A549 (cell line): ENCODE data around the gene ESYT3. TPM values are rescaled to one million over a fixed set of nuclear protein-coding genes. Genes with fewer than 3 reads are reported as not detected.
A peak's percentile ranks its signal among the peaks of the same experiment; 100 is the strongest.
"Not testable (repeated sequence)": the region's sequence is repeated elsewhere in the genome, so short reads cannot be mapped to it uniquely, and the experiment has no call there.

Source experiments
- ATAC-seq, 2 experiments: fragments of 200-7000 bp in 1 of 2; fragments of >200 bp in 1 of 2; cut with Nextera tagmentation in 1 of 2; cut with Tn5 transposase in 1 of 2; 3 replicates each; pipeline versions ENCODE4 v1.8.0 to v1.9.1; 2018 to 2020; ENCODE audit warnings: mild to moderate bottlenecking in 1 of 2, moderate library complexity in 1 of 2
- CTCF ChIA-PET: fragments of 300-600 bp; sonication (Branson Sonifier 250); formaldehyde crosslinking; extraction: SDS; loops from one replicate; lab custom pipeline; 2021; ENCODE audit warnings: antibody characterized with exemption, inconsistent platforms; lab: Yijun Ruan, JAX
- POLR2A ChIA-PET: fragments of 350-600 bp; formaldehyde crosslinking; extraction: SDS; loops from one replicate; lab custom pipeline; 2021; ENCODE audit warnings: antibody characterized with exemption, inconsistent platforms; lab: Yijun Ruan, JAX
- DNase-seq, 2 experiments: peaks; one replicate each; pipeline versions ENCODE4 v3.0.0 to v3.0.0-alpha.2; 2011 to 2016; ENCODE audit warnings: low read depth in 1 of 2, low spot score in 1 of 2
- FAIRE-seq: peaks from 2 replicates; lab custom pipeline; 2011; peaks lifted over from hg19 to GRCh38; lab: Jason Lieb, UNC
- H3K27ac ChIP-seq, 2 experiments: fragments of >200 bp; sonication (Bioruptor Twin); formaldehyde crosslinking; 3 replicates each; pipeline ENCODE4 v1.5.1; 2016 to 2017
- H3K4me1 ChIP-seq: fragments of >200 bp; sonication (Bioruptor Twin); formaldehyde crosslinking; 3 replicates; pipeline ENCODE4 v1.6.1; 2016
- H3K4me2 ChIP-seq: fragments of >200 bp; sonication (Bioruptor Twin); formaldehyde crosslinking; 3 replicates; pipeline ENCODE4 v1.6.1; 2016
- H3K4me3 ChIP-seq: fragments of >200 bp; sonication (Bioruptor Twin); formaldehyde crosslinking; 3 replicates; pipeline ENCODE4 v1.5.1; 2016
- H3K9me3 ChIP-seq: fragments of >200 bp; sonication (Bioruptor Twin); formaldehyde crosslinking; 3 replicates; pipeline ENCODE4 v1.6.1; 2016
- ATOH8 ChIP-seq: fragments of 250-450 bp; sonication (Bioruptor Pico); IDR thresholded peaks from 2 replicates; pipeline ENCODE4 v1.5.0; 2020; ENCODE audit warnings: low read depth, mild to moderate bottlenecking, moderate library complexity
- BCL3 ChIP-seq: fragments of >200 bp; sonication (Bioruptor Twin); formaldehyde crosslinking; IDR thresholded peaks from 3 replicates; pipeline ENCODE4 v1.6.1; 2016
- CBX2 ChIP-seq: fragments of 200-600 bp; sonication (generic); IDR thresholded peaks from 2 replicates; pipeline ENCODE4 v1.6.1; 2016; ENCODE audit warnings: low read depth, mild to moderate bottlenecking, borderline replicate concordance
- CBX8 ChIP-seq: fragments of 200-600 bp; sonication (generic); IDR thresholded peaks from 2 replicates; pipeline ENCODE4 v1.6.1; 2016
- CEBPB ChIP-seq, 2 experiments: fragments of >200 bp in 1 of 2; sonication (Bioruptor Twin) in 1 of 2; formaldehyde crosslinking in 1 of 2; IDR thresholded peaks; 2 replicates each; pipeline ENCODE4 v1.6.1; 2012 to 2016
- EHF ChIP-seq: fragments of 250-450 bp; sonication (Bioruptor Pico); IDR thresholded peaks from 2 replicates; pipeline ENCODE4 v1.5.0; 2020; ENCODE audit warnings: mild to moderate bottlenecking
- ELK1 ChIP-seq: fragments of 150-350 bp; IDR thresholded peaks from 2 replicates; pipeline ENCODE4 v1.6.1; 2014; ENCODE audit warnings: low read depth, mild to moderate bottlenecking, low read length
- EP300 ChIP-seq, 2 experiments: fragments of >200 bp; sonication (Bioruptor Twin); formaldehyde crosslinking; IDR thresholded peaks; 2 replicates in 1 of 2; 3 replicates in 1 of 2; pipeline ENCODE4 v1.6.1; 2016 to 2017
- FOSL2 ChIP-seq, 2 experiments: fragments of 450-650 bp in 1 of 2; fragments of >200 bp in 1 of 2; sonication (Bioruptor Twin) in 1 of 2; formaldehyde crosslinking; IDR thresholded peaks; 2 replicates each; pipeline versions ENCODE4 v1.5.0 to v1.6.1; 2016 to 2020; ENCODE audit warnings: mild to moderate bottlenecking in 1 of 2, moderate library complexity in 1 of 2
- GATA3 ChIP-seq: IDR thresholded peaks from 2 replicates; pipeline ENCODE4 v1.6.1; 2012; ENCODE audit warnings: borderline replicate concordance
- HES2 ChIP-seq: fragments of >200 bp; sonication (Bioruptor Twin); formaldehyde crosslinking; IDR thresholded peaks from 2 replicates; pipeline ENCODE4 v1.6.1; 2016
- HOXB5 ChIP-seq: fragments of 250-450 bp; sonication (Bioruptor Pico); IDR thresholded peaks from 2 replicates; pipeline ENCODE4 v1.5.0; 2020; ENCODE audit warnings: mild to moderate bottlenecking, moderate library complexity
- JUN ChIP-seq, 2 experiments: fragments of >200 bp; sonication (Bioruptor Twin); formaldehyde crosslinking; IDR thresholded peaks; 2 replicates in 1 of 2; 3 replicates in 1 of 2; pipeline ENCODE4 v1.6.1; 2016 to 2017
- JUNB ChIP-seq: fragments of >200 bp; sonication (Bioruptor Twin); formaldehyde crosslinking; IDR thresholded peaks from 2 replicates; pipeline ENCODE4 v1.6.1; 2016
- MAX ChIP-seq: IDR thresholded peaks from 2 replicates; pipeline ENCODE4 v1.6.1; 2012
- NR3C1 ChIP-seq: fragments of >200 bp; sonication (Bioruptor Twin); formaldehyde crosslinking; IDR thresholded peaks from 3 replicates; pipeline ENCODE4 v1.6.1; 2017
- PHF8 ChIP-seq: fragments of 200-600 bp; sonication (generic); IDR thresholded peaks from 2 replicates; pipeline ENCODE4 v1.6.1; 2016; ENCODE audit warnings: low read depth, mild to moderate bottlenecking, antibody characterized with exemption, moderate library complexity, borderline replicate concordance
- RCOR1 ChIP-seq: fragments of 150-350 bp; IDR thresholded peaks from 2 replicates; pipeline ENCODE4 v1.6.1; 2014; ENCODE audit warnings: antibody characterized with exemption, low read length, low read depth
- RFX5 ChIP-seq: fragments of 450-650 bp; IDR thresholded peaks from 2 replicates; pipeline ENCODE4 v1.7.1; 2014; ENCODE audit warnings: antibody characterized with exemption, mild to moderate bottlenecking, moderate library complexity
- SREBF2 ChIP-seq: fragments of 450-650 bp; IDR thresholded peaks from 2 replicates; pipeline ENCODE4 v1.6.1; 2014; ENCODE audit warnings: mild to moderate bottlenecking, moderate library complexity
- TFCP2L1 ChIP-seq: fragments of 250-450 bp; sonication (Bioruptor Pico); IDR thresholded peaks from 2 replicates; pipeline ENCODE4 v1.5.0; 2021; ENCODE audit warnings: mild to moderate bottlenecking
- TP53 ChIP-seq: fragments of 250-450 bp; sonication (Bioruptor Pico); IDR thresholded peaks from 2 replicates; pipeline ENCODE4 v1.5.0; 2021; ENCODE audit warnings: mild to moderate bottlenecking, moderate library complexity
- ZC3H11A ChIP-seq: fragments of 450-650 bp; IDR thresholded peaks from 2 replicates; pipeline ENCODE4 v1.6.1; 2014; ENCODE audit warnings: antibody characterized with exemption, mild to moderate bottlenecking
- ZNF302 ChIP-seq: fragments of 250-450 bp; sonication (Bioruptor Pico); IDR thresholded peaks from 2 replicates; pipeline ENCODE4 v1.9.0; 2021; ENCODE audit warnings: inconsistent platforms, mild to moderate bottlenecking, moderate library complexity
- WGBS: methylation state at CpG from one replicate; pipeline ENCODE4 v1.1.6; 2017; ENCODE audit errors: missing lambda C conversion rate; 5-methylcytosine and 5-hydroxymethylcytosine counted together
- polyA plus RNA-seq, 4 experiments: library from polyadenylated mRNA; depleted of rRNA in 3 of 4; stranded (reverse); fragments of >200 nt; fragmentation: RNase III in 1 of 4; extraction: RNeasy Plus Mini Kit Qiagen cat#74134 plus additional on column Dnase treatment in 1 of 4; gene quantifications; 2 replicates in 3 of 4; 3 replicates in 1 of 4; pipeline ENCODE4 v1.2.3, GENCODE V29; 2011 to 2017

Gene ESYT3
- polyA plus RNA-seq, 2 of the 4 experiments (the other 2 are of a cell fraction): 0.92 to 1.7 TPM

- DNase-seq (peak; percentile 15 to 54), FAIRE-seq (no peak)
- H3K9me3 ChIP-seq: 0 out of 3 replicates have a peak, but pooled peaks cover 2% of the 10 kb centered on the region
- WGBS: 28% methylated on average over 3 of the region's 3 CpGs
- H3K27ac ChIP-seq: peak overlapping the region; percentile 76 to 88
- peak overlapping the region; percentile 62 for H3K4me2 ChIP-seq
- peaks cover 44% of the 10 kb centered on the region for H3K4me1 ChIP-seq
- TF ChIP-seq JUN (IDR thresholded peaks at IDR 0.05) (peak; percentile 67 to 69; a peak in 2 of 5 replicates), CEBPB (IDR thresholded peaks at IDR 0.05) (peak; percentile 77 to 93), EP300 (IDR thresholded peaks at IDR 0.05) (peak; percentile 63 to 73; a peak in 3 of 5 replicates), JUNB (peak; percentile 94), TFCP2L1 (CRISPR knock-in tag) (no peak), GATA3 (no peak), RFX5 (no peak), HES2 (peak; percentile 69), BCL3 (peak; percentile 60; the same call in 1 of the 3 replicates), TP53 (CRISPR knock-in tag) (no peak), FOSL2 (IDR thresholded peaks at IDR 0.05) (peak; percentile 77), FOSL2 (CRISPR knock-in tag; IDR thresholded peaks at IDR 0.05) (peak; percentile 72)
- TF ChIP-seq, all 56 proteins: peak for 7
- ChIA-PET POLR2A (interaction anchor here (0.7 kb wide), 1 partner anchor 101 kb away, joined by 3 read pairs; the partner anchor contains the start of gene CEP70), CTCF (interaction anchor here (1.8 kb wide), 1 partner anchor 422 kb away, joined by 5 read pairs; no protein-coding TSS in a partner anchor)
- no peak overlapping the region for H3K4me3 ChIP-seq
- ATAC-seq: peak; percentile 88 to 96
These were observed 59.6 kb downstream of the ESYT3 start for GRCh38 chr3:138493804-138494606.

- Histone ChIP-seq H3K9me3 (no peaks in the 10 kb centered on the region), H3K4me1 (peaks cover 44% of the 10 kb centered on the region), H3K27ac (peak overlapping the region; percentile 69 to 73), H3K4me3 (no peak overlapping the region), H3K4me2 (peak overlapping the region; percentile 62)
- TF ChIP-seq JUNB (no peak; the same call in 1 of the 2 replicates), HOXB5 (no peak), JUN (IDR thresholded peaks at IDR 0.05) (no peak; a peak in 1 of 5 replicates), TP53 (CRISPR knock-in tag) (no peak), NR3C1 (no peak), ATOH8 (CRISPR knock-in tag) (no peak), FOSL2 (IDR thresholded peaks at IDR 0.05) (no peak), FOSL2 (CRISPR knock-in tag; IDR thresholded peaks at IDR 0.05) (no peak), SREBF2 (no peak), CBX2 (no peak), ZC3H11A (no peak), RFX5 (no peak), EP300 (IDR thresholded peaks at IDR 0.05) (no peak), ZNF302 (CRISPR knock-in tag) (no peak), RCOR1 (no peak), ELK1 (no peak), MAX (no peak), PHF8 (no peak), GATA3 (no peak), CBX8 (no peak), EHF (CRISPR knock-in tag) (no peak)
- CTCF ChIA-PET: no interaction called here
- POLR2A ChIA-PET: interaction anchor here (0.7 kb wide), 1 partner anchor 100 kb away, joined by 3 read pairs; the partner anchor contains the start of gene CEP70
- no peak for FAIRE-seq
- ATAC-seq: no peak
- DNase-seq: no peak
These were observed 60.2 kb downstream of the ESYT3 start for GRCh38 chr3:138494607-138494929.

GRCh38 chr3:138495638-138496037 is 61.2 kb downstream of the ESYT3 start:
- peak overlapping the region; percentile 69 to 81; a peak in 5 of 6 replicates for H3K27ac ChIP-seq
- POLR2A ChIA-PET, H3K9me3 ChIP-seq, DNase-seq, ATAC-seq, FAIRE-seq, H3K4me3 ChIP-seq: not testable (repeated sequence)
- H3K4me2 ChIP-seq: peak overlapping the region; percentile 62; the same call in 2 of the 3 replicates
- H3K4me1 ChIP-seq: peaks cover 44% of the 10 kb centered on the region
- 77% methylated on average over 3 of the region's 3 CpGs for WGBS
- CTCF ChIA-PET: interaction anchor here (0.6 kb wide), 2 partner anchors 36 to 347 kb away, joined by 3 to 5 read pairs; no protein-coding TSS in a partner anchor
